Fibroblast of skin of right quadriceps (primary cell): Measurements from ENCODE around the gene QSOX2.

Experiments
- DNase-seq: peaks from one replicate; pipeline ENCODE4 v3.0.0-alpha.2; 2013

QSOX2 gene

DNA sequence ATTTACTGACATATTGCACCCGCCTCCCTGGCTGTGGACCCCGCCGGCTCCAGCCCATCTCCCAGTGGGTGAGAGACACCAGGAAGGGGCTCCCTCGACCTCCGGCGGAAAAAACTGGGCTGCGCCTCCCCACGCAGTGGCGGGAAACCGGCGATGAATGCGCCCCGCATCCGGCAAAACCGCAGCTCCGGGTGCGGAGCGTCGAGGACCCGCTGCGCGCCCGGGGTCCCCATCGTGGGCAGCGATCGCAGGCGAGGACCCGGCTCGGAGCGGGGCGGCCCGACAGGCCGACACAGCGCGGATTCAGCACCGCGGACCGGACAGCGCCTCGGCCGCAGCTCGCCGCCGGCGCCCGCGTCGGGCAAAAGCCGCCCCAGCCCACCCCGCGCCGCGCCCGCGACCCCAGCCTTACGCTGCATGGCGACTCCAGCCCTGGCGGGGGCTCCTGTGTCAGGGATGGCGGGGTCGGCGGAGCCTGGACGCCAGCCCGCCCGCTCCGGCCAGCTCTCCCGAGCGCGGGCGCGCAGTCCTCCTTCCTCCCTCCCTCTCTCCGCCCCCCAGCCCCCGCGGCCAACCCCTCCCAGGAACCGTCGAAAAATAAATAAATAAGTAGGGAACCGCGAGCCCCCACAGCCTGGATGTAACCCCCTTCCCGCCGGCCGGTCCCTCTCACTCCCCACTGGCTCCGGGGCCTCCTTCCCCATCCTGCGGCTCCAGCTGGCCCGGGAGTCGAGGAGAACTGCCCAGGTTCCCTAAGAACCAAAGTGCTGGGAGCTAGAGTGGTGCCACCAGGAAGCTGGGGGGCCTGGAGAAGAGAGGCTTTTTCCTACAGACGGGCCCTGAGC is 43.8 kb downstream of the QSOX2 start:
- no peak for DNase-seq

DNA sequence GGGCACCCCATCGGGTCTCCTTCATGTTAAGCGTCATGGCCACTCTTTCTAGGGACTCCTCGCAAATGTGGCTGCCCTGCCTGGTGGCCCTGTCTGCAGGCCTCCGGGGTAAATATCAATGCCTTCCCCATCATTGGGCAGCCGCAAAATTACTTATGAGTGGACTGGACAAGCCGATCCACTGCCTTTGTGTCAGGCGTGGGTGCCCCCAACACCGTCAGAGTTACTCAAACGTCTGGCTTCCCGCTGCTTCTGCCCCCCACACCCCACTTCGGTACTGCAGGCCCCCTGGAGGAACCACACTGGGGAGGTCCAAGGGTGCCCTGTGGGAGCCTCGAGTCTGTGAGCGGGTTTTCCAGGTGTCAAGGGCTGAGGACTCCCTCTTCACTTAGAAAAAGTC is 44.4 kb downstream of the QSOX2 start:
- DNase-seq: no peak

DNA sequence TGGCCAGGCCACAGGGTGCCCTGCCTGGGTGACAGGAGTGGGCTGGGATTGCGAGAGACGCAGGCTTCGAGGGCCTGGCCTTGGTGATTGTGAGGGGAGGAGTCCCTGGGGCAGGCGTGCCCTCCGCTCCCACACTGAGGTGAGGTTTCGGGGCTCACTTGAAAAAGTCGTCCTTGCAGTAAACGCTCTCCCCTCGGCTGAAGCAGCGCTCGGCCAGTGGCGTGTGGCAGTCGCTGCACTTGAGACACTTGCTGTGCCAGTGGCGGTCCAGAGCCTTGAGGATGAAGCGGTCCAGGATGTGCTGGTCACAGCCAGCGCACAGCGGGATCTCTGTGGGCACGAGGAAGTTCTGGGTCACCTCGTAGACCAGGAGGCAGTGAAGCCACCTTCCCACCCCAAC is 45.2 kb downstream of the QSOX2 start:
- DNase-seq: no peak

GRCh38 chr9:136199391-136200288 is 46.0 kb downstream of the QSOX2 start:
- DNase-seq: no peak

DNA sequence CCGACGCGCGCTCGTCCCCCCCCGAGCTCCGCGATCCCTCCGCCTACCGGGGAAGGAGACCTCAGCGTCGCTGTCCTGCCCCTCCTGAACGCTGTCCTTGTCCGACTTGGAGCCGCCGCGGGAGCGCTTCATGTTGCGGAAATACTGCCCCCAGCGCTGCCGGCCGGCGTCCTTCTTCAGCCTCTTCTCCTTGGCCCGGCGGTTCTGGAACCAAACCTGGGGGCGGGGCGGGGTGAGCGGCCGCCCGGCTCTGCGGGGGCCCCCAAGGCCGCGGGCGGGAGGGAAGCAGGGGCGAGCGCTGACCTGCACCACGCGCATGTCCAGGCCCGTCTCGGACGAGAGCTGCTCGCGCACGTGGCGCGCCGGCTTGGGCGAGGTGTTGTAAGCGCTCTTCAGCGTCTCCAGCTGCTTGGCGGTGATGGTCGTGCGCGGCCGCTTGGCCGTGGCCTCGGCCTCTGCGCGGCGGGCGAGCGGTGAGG is 47.0 kb downstream of the QSOX2 start:
- DNase-seq: no peak

DNA sequence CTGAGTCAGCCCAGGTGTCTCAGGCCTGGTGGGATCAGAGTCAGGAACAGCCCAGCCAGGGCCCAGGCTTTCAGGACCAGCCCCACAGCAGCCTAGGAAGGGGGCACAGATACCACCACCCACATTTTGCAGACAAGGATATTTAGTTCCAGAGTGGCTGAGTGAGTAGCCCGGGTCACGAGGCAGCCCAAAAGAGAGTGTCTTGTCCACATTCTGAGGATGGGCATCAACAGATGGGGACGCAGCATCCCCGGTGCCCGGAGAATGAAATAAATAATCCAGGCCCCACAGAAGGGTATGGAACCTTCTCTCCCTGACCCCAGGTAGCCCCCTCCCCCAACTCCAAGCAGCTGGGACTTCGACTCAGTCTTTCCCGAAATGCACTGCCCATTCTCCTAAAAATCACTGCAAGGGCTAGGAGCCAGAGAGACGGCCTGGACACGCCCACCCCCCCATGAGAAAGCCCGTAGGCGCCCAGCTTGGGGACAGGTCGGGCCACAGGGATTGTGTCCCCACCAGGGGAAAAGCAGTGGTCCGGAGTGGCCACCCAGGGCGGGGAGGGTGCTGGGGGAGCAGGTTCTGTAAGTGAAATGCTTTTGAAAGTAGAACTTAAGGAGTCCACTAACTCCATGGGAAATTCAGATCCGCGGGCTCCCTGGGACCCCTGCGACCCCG is 47.5 kb downstream of the QSOX2 start:
- DNase-seq: no peak

DNA sequence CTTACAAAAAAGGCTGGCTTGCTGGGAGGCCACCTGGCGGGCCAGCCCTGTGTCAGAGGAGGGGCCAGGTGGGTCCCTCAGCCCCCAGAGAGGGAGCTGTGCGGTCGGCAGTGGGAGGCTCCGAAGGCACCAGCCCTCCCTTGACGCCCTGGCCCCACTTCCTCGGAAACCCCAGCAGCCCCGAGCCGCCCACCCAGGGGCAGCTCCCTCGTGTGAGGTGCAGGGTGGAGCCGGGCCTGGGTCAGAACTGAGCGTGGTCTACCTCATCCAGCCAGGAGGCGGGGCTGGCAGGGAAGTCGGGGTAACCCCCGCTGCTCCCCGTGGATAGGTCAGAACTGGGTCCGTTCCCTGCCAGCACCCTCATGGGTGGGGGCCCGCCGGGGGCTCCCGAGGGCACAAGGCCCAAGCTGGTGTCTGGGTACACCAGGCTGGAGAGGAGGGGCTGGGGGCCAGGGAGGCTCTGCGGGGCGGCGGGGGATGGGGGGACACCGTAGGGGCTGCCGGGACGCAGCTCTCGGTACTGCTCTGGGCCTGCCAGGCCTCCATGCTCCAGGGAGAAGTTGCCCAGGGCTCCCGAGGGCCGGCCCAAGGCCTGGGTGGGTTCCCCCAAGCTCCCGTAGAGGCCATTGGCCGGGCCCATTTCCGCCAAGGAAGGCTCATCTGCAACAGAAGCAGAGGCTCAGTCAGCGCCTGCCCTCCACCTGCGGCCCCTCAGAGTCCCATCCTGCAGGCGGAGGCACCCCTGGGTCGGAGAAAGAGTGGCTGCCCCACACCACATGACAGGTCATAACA is 48.3 kb downstream of the QSOX2 start:
- no peak for DNase-seq

- DNase-seq: no peak
These were observed 49.1 kb downstream of the QSOX2 start for GRCh38 chr9:136196404-136197083.

- no peak for DNase-seq
These were observed 51.1 kb downstream of the QSOX2 start for GRCh38 chr9:136194540-136194939.

DNA sequence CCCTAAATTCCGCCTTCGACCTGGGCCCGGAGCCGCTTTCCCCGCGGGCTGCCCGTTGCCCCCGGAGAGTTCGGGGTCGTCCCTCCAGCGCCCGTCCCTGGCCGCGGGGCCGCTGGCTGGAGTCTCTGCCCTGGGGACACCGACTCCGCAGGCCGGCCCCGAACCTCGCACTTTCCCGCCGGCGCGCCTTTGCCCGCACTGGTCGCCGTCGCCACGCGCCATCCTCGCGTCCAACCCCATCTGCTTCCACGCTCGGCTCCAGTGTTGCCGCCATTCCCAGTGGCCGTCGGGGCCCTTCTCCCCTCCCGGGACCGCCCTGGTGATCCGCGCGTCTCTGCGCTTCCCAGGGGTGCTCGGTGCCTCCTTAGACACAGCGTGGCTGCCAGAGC is 51.7 kb downstream of the QSOX2 start:
- DNase-seq: no peak

DNA sequence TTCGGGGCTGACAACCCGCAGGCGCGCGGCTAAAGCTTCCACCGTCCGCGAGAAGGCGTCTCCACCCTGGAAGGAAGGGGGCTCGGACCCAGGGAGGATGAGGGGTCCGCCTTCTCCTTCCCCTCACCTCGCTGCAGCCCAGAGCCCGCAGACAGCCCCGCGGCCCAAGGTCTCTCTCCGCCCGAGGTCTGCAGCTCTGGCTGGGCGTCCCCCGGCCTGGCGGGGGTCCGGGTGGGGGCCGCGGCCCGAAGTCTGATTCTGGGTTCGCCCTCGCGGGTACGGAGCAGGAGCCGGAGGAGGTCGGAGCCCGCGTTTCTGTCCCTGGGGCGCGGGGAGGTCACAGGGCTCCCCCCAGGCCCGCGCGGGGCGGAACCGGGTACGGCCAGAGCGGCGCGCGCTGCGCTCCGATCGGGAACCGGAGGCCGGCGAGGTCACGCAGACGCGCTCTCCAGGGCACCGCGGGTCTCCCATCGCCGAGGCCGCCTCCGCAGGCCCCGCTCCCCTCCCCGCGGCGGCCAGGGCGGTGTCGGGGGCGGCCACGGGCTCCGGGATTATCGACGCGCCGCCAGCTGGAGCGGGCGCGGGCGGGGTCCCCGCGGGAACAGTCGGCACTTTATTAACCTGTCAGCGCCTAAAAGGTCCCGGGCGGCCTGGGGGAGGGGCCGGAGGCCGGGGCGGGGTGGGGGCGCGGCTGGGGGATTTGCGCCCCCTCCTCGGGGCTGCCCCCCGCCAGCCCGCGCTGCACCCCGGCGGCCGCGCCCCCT is 52.3 kb downstream of the QSOX2 start:
- no peak for DNase-seq

- DNase-seq: peak; percentile 11
These were observed 53.1 kb downstream of the QSOX2 start for GRCh38 chr9:136192289-136193126.

GRCh38 chr9:136191960-136192286 is 53.7 kb downstream of the QSOX2 start:
- DNase-seq: no peak

DNA sequence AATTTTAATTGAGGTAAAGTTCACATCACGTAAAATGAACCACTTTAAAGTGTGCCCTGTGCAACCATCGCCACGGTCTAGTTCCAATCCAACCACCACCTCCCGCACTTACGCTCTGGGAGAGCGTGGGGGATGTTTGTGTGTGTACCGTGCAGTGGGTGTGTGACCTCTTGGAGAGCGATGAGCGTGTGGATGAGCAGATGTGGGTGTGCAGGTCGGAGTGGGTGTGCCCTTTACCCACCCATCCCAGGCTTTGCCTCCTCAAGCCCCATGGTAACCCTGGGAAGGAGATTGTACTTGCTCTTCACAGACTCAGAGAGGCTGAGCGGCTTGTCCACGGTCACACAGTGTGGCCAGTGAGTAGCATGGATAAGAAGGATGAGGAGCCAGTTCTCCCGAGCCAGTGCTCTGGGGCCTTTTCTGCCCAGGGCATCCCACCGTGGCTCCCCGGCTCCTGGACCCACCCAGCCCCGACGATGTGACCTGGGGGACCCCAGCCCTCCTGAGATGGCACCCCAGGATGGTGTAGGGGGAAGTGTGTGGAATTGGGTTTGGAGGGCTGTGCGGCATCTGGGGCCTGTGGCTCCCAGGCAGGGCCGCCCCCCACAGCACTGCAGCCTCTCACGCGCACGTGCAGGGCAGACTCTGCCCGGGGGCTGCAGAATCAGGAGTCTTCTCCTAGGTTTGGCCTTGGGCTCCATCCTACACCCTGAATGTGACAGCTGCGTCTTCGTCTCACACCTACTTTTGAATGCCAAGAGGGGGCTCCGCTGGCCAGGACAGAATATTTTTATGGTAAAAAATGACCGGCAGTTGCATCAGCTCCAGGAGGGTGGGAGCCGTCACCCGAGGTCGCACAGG is 54.3 kb downstream of the QSOX2 start:
- no peak for DNase-seq

- DNase-seq: no peak
These were observed 55.0 kb downstream of the QSOX2 start for GRCh38 chr9:136190656-136191055.

GRCh38 chr9:136190237-136190601 is 55.4 kb downstream of the QSOX2 start:
- no peak for DNase-seq

DNA sequence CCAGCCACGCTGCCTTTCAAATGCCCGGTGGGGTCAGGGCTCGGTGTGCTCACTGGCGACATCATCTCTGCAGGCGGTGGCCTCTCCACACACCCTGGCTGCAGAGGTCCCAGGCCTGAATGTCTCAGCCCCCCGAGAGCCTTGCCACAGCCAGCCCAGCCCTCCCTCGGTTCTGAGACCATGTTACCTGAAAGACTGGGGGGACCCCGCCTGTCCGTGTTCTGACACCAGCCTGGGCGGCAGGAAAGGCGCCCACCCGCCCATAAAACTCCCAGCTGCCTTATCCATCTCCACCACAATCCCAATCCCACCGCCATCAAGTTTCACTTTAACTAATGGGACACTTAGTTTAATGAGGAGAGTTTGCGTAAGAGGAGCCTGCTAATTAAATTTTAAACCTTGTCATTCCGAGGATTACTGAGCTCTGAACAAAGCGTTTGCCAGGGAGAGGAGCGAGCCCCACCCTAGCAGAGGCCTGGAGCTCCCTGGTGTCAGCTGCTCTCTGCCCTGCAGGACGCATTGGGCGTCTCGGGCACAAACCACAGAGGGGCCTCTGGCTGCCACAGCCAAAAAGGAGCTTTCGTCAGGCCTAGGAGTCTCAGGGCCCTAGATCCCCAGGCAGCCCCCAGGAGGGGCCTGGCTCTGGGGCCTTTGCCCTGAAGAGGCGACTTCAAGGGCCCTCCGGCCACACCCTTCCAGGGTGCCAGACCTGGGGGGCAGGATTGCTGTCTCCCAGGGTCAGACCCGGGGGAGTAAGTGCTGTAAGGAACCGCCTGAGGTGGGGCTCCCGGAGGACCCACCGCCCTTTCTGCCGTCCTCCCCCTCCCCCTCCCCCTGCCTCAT is 56.0 kb downstream of the QSOX2 start:
- no peak for DNase-seq
